IMR-90 (cell line): ENCODE data around the gene PRKAR1B. TPM values are rescaled to one million over a fixed set of nuclear protein-coding genes. Genes with fewer than 3 reads are reported as not detected.

ENCODE experiments used
- ATAC-seq: fragments of 200-7000 bp; cut with Tn5 transposase; 2 replicates; pipeline ENCODE4 v1.9.1; 2020; ENCODE audit warnings: low read depth, mild to moderate bottlenecking, moderate library complexity
- BruUV-seq: library from RNA; stranded (reverse); fragments of 400-500 nt; replicated peaks from 2 replicates; lab custom pipeline; 2021; lab: Mats Ljungman, UMichigan
- CTCF ChIA-PET: fragments of 300-600 bp; formaldehyde crosslinking; extraction: SDS; loops from one replicate; lab custom pipeline; 2021; ENCODE audit warnings: antibody characterized with exemption; lab: Yijun Ruan, JAX
- POLR2A ChIA-PET: fragments of 300-600 bp; sonication (Branson Sonifier 250); formaldehyde crosslinking; loops from one replicate; lab custom pipeline; 2022; ENCODE audit warnings: antibody characterized with exemption; ENCODE audit not compliant: unreplicated experiment; lab: Charles Lee
- DNase-seq: peaks from one replicate; pipeline ENCODE4 v3.0.0; 2013
- H2AFZ ChIP-seq: replicated peaks from 2 replicates; pipeline ENCODE3; 2013; ENCODE audit warnings: low read length, mild to moderate bottlenecking; ENCODE audit not compliant: poor library complexity
- H2AK5ac ChIP-seq: 2 replicates; pipeline ENCODE4 v1.6.1; 2013; ENCODE audit warnings: low read depth, low read length, inconsistent platforms
- H2AK9ac ChIP-seq: replicated peaks from 2 replicates; pipeline ENCODE3; 2013; ENCODE audit warnings: mild to moderate bottlenecking, low read depth, low read length, moderate library complexity; ENCODE audit not compliant: poor library complexity
- H2BK120ac ChIP-seq: 2 replicates; pipeline ENCODE4 v1.6.1; 2013; ENCODE audit warnings: low read depth, low read length, inconsistent platforms
- H2BK15ac ChIP-seq: 3 replicates; pipeline ENCODE4 v1.6.1; 2013; ENCODE audit warnings: low read depth, low read length, inconsistent platforms
- H2BK20ac ChIP-seq: 2 replicates; pipeline ENCODE4 v1.6.1; 2013; ENCODE audit warnings: low read depth, mild to moderate bottlenecking, inconsistent platforms, low read length, moderate library complexity
- H2BK5ac ChIP-seq: 2 replicates; pipeline ENCODE4 v1.6.1; 2013; ENCODE audit warnings: mild to moderate bottlenecking, low read depth, low read length, inconsistent platforms; ENCODE audit not compliant: poor library complexity, severe bottlenecking
- H3K14ac ChIP-seq: replicated peaks from 2 replicates; pipeline ENCODE4 v1.6.1; 2013; ENCODE audit warnings: low read depth, low read length, inconsistent platforms
- H3K18ac ChIP-seq: 2 replicates; pipeline ENCODE4 v1.6.1; 2013; ENCODE audit warnings: low read depth, low read length, control low read depth
- H3K23ac ChIP-seq: 2 replicates; pipeline ENCODE4 v1.6.1; 2013; ENCODE audit warnings: low read depth, low read length, inconsistent platforms
- H3K27ac ChIP-seq: 2 replicates; pipeline ENCODE4 v1.5.1; 2013; ENCODE audit warnings: mild to moderate bottlenecking, control low read depth, low read length; ENCODE audit not compliant: insufficient read depth
- H3K27me3 ChIP-seq: 2 replicates; pipeline ENCODE4 v1.6.1; 2013; ENCODE audit warnings: low read length; ENCODE audit not compliant: control insufficient read depth, insufficient read depth
- H3K36me3 ChIP-seq: 2 replicates; pipeline ENCODE4 v1.6.1; 2013; ENCODE audit warnings: low read length, mixed read lengths; ENCODE audit not compliant: control insufficient read depth, insufficient read depth
- H3K4ac ChIP-seq: 2 replicates; pipeline ENCODE4 v1.6.1; 2013; ENCODE audit warnings: low read depth, low read length, inconsistent platforms
- H3K4me1 ChIP-seq: 2 replicates; pipeline ENCODE4 v1.6.1; 2013; ENCODE audit warnings: low read length, mixed read lengths; ENCODE audit not compliant: control insufficient read depth, insufficient read depth
- H3K4me2 ChIP-seq: 2 replicates; pipeline ENCODE4 v1.6.1; 2013; ENCODE audit warnings: low read depth, mild to moderate bottlenecking, control low read depth, low read length, moderate library complexity
- H3K4me3 ChIP-seq: 2 replicates; pipeline ENCODE4 v1.5.1; 2013; ENCODE audit warnings: low read depth, mild to moderate bottlenecking, control low read depth, low read length, moderate library complexity; ENCODE audit not compliant: insufficient read depth
- H3K56ac ChIP-seq: 2 replicates; pipeline ENCODE4 v1.6.1; 2013; ENCODE audit warnings: low read length, inconsistent platforms; ENCODE audit not compliant: insufficient read depth; ENCODE audit errors: extremely low read depth
- H3K79me1 ChIP-seq, 2 experiments: 2 replicates each; pipeline ENCODE4 v1.6.1; 2013; ENCODE audit warnings: low read length in 2 of 2, inconsistent platforms in 1 of 2, low read depth in 1 of 2
- H3K9ac ChIP-seq: 2 replicates; pipeline ENCODE4 v1.6.1; 2013; ENCODE audit warnings: low read depth, low read length, control low read depth
- H3K9me1 ChIP-seq: 2 replicates; pipeline ENCODE4 v1.6.1; 2013; ENCODE audit warnings: low read length, inconsistent platforms; ENCODE audit not compliant: insufficient read depth
- H3K9me3 ChIP-seq: 2 replicates; pipeline ENCODE4 v1.6.1; 2013; ENCODE audit warnings: low read length; ENCODE audit not compliant: control insufficient read depth, insufficient read depth
- H4K20me1 ChIP-seq: 2 replicates; pipeline ENCODE4 v1.6.1; 2013; ENCODE audit warnings: low read length, inconsistent platforms; ENCODE audit not compliant: insufficient read depth
- H4K5ac ChIP-seq: 2 replicates; pipeline ENCODE4 v1.6.1; 2013; ENCODE audit warnings: mild to moderate bottlenecking, low read depth, low read length, control low read depth
- H4K8ac ChIP-seq, 2 experiments: 2 replicates each; pipeline ENCODE4 v1.6.1; 2013; ENCODE audit warnings: low read depth in 2 of 2, low read length in 2 of 2, control low read depth in 1 of 2, inconsistent platforms in 1 of 2
- H4K91ac ChIP-seq: 2 replicates; pipeline ENCODE4 v1.6.1; 2013; ENCODE audit warnings: low read depth, low read length, inconsistent platforms; ENCODE audit not compliant: insufficient read depth
- BHLHE40 ChIP-seq: fragments of 150-350 bp; IDR thresholded peaks from 2 replicates; pipeline ENCODE4 v1.6.1; 2016; ENCODE audit warnings: mild to moderate bottlenecking, low read depth, low read length
- CHD1 ChIP-seq: IDR thresholded peaks from 2 replicates; pipeline ENCODE4 v1.6.1; 2012; ENCODE audit warnings: low read depth, low read length, improper control_type of control experiment
- CTCF ChIP-seq: conservative IDR thresholded peaks from 2 replicates; pipeline ENCODE4 v1.5.1; 2012; ENCODE audit warnings: mild to moderate bottlenecking, low read depth, low read length, improper control_type of control experiment
- ELK1 ChIP-seq: fragments of 150-350 bp; IDR thresholded peaks from 2 replicates; pipeline ENCODE4 v1.6.1; 2016; ENCODE audit warnings: low read depth, mild to moderate bottlenecking, low read length, moderate library complexity, borderline replicate concordance
- FOS ChIP-seq: fragments of 150-350 bp; IDR thresholded peaks from 2 replicates; pipeline ENCODE4 v1.6.1; 2016; ENCODE audit warnings: low read depth, low read length
- MAZ ChIP-seq: IDR thresholded peaks from 2 replicates; pipeline ENCODE4 v1.6.1; 2012; ENCODE audit warnings: low read depth, mild to moderate bottlenecking, low read length, improper control_type of control experiment, moderate library complexity, borderline replicate concordance
- NFE2L2 ChIP-seq: fragments of 150-350 bp; IDR thresholded peaks from 2 replicates; pipeline ENCODE4 v1.6.1; 2016; ENCODE audit warnings: low read depth, mild to moderate bottlenecking, low read length
- POLR2A ChIP-seq: IDR thresholded peaks from 2 replicates; pipeline ENCODE4 v1.6.1; 2012; ENCODE audit warnings: mild to moderate bottlenecking, low read depth, low read length
- RFX5 ChIP-seq: IDR thresholded peaks from 2 replicates; pipeline ENCODE4 v1.8.0; 2012; ENCODE audit warnings: low read depth, mild to moderate bottlenecking, low read length, moderate library complexity
- SMC3 ChIP-seq: fragments of 150-350 bp; IDR thresholded peaks from 2 replicates; pipeline ENCODE4 v1.6.1; 2016; ENCODE audit warnings: low read depth, mild to moderate bottlenecking, antibody characterized with exemption, low read length, moderate library complexity
- USF2 ChIP-seq: fragments of 150-350 bp; IDR thresholded peaks from 2 replicates; pipeline ENCODE4 v1.6.1; 2017; ENCODE audit warnings: mild to moderate bottlenecking, antibody characterized with exemption, low read length, low read depth
- WGBS, 2 experiments: methylation state at CpG; one replicate each; pipeline versions ENCODE4 v1.1.5 to v1.1.7; 2013; ENCODE audit warnings: missing lambda C conversion rate in 2 of 2; ENCODE audit not compliant: insufficient read length in 1 of 2; ENCODE audit errors: extremely low coverage in 2 of 2; 5-methylcytosine and 5-hydroxymethylcytosine counted together
- dilution Hi-C: fragments of 300-500 bp; cut with HindIII; formaldehyde crosslinking; loops from one replicate; pipeline ENCODE4 v1.14.3; 2018; ENCODE audit warnings: low sequenced_read_pairs; ENCODE audit not compliant: unreplicated experiment
- in situ Hi-C: fragments of 300-500 bp; cut with MboI; formaldehyde crosslinking; loops from 3 replicates; pipeline ENCODE4 v1.14.3; 2019; ENCODE audit warnings: low sequenced_read_pairs, inconsistent platforms, mixed read lengths
- intact Hi-C: fragments of 100-400 bp; cut with micrococcal nuclease; formaldehyde crosslinking; loops from 2 replicates; pipeline ENCODE4 v1.10.0; 2022
- polyA plus RNA-seq, 3 experiments: library from polyadenylated mRNA; depleted of rRNA; stranded (reverse); fragments of >200 nt; gene quantifications; 2 replicates each; pipeline ENCODE4 v1.2.3, GENCODE V29; 2012; ENCODE audit warnings: low replicate concordance in 1 of 3
- total RNA-seq: library from RNA; depleted of rRNA; stranded (reverse); fragments of >200 nt; gene quantifications from 2 replicates; pipeline ENCODE4 v1.2.3, GENCODE V29; 2012

The PRKAR1B gene
- total and polyA plus RNA-seq, 2 of the 4 experiments (the other 2 are of a cell fraction) = 15.2 to 20.2 TPM

GRCh38 chr7:637826-638225 lies 89.3 kb downstream of the PRKAR1B start:
- H3K18ac ChIP-seq = no peak overlapping the region
- no peak overlapping the region for H4K91ac ChIP-seq
- H3K4ac ChIP-seq = no peak overlapping the region
- H3K4me1 ChIP-seq = no peaks in the 10 kb centered on the region
- no TSS peak for BruUV-seq
- no peak overlapping the region for H2AK9ac ChIP-seq
- H3K4me3 ChIP-seq = no peak overlapping the region
- no peak overlapping the region for H2BK20ac ChIP-seq
- no peak overlapping the region for H3K9ac ChIP-seq
- H4K20me1 ChIP-seq = no peaks in the 10 kb centered on the region
- no peaks in the 10 kb centered on the region for H3K79me1 ChIP-seq
- intact Hi-C loops = loop anchor here (2.0 kb wide), 1 partner anchor 315 kb away; no protein-coding TSS in a partner anchor
- ATAC-seq (no peak), DNase-seq (no peak)
- H3K27ac ChIP-seq = no peak overlapping the region
- POLR2A ChIA-PET = no interaction called here
- dilution Hi-C loops = no loop called here
- no peaks in the 10 kb centered on the region for H3K36me3 ChIP-seq
- H2BK15ac ChIP-seq = no peak overlapping the region
- H3K4me2 ChIP-seq = no peak overlapping the region
- no peak overlapping the region for H4K5ac ChIP-seq
- no peak overlapping the region for H3K56ac ChIP-seq
- H3K9me1 ChIP-seq = no peaks in the 10 kb centered on the region
- CTCF ChIA-PET = no interaction called here
- no peaks in the 10 kb centered on the region for H3K27me3 ChIP-seq
- TF ChIP-seq CTCF (no peak), ELK1 (no peak), POLR2A (no peak), FOS (no peak), BHLHE40 (no peak), RFX5 (no peak), SMC3 (no peak), CHD1 (no peak), NFE2L2 (no peak), USF2 (no peak), MAZ (no peak)
- H3K14ac ChIP-seq = no peak overlapping the region
- no peak overlapping the region for H2BK120ac ChIP-seq
- H2BK5ac ChIP-seq = no peak overlapping the region
- 0 out of 2 replicates have a peak, but pooled peaks cover 1% of the 10 kb centered on the region for H3K9me3 ChIP-seq
- H4K8ac ChIP-seq = no peak overlapping the region
- in situ Hi-C loops = no loop called here
- H2AFZ ChIP-seq = no peak overlapping the region
- 86% methylated on average over 8 of the region's 12 CpGs; no CpG with 5 or more reads in 1 of the 2 experiments for WGBS, 2 experiments
- H3K23ac ChIP-seq = no peak overlapping the region
- H2AK5ac ChIP-seq = no peak overlapping the region
